Islet of Langerhans (tissue), 1 donor: Measurements from ENCODE around the gene NXN.
"Not testable (repeated sequence)": the region's sequence is repeated elsewhere in the genome, so short reads cannot be mapped to it uniquely, and the experiment has no call there.

Experiments
- FAIRE-seq: peaks from one replicate; lab custom pipeline; 2011; peaks lifted over from hg19 to GRCh38; lab: Jason Lieb, UNC

Gene NXN

DNA sequence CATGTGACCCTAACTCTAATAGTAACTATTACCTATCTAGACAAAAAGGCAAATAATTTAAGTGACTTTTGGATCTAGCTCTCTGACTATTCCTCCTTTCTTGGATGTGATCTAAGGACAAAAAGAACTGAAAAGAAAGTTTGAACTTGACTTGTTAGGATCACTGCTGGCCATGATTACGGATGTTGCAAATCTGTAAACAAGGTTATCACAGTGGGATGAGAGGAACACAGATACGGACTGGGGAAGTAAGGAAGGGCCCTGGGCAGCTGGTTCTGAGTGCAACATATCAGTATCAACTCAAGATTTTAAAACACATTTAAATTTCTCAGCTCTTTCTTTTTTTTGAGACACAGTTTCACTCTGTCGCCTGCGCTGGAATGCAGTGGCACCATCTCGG lies 118.8 kb downstream of the NXN start:
- no peak for FAIRE-seq

GRCh38 chr17:859824-860195 lies 119.8 kb downstream of the NXN start:
- FAIRE-seq = no peak

- FAIRE-seq = no peak
Measured at GRCh38 chr17:859061-859823, 120.3 kb downstream of the NXN start.

DNA sequence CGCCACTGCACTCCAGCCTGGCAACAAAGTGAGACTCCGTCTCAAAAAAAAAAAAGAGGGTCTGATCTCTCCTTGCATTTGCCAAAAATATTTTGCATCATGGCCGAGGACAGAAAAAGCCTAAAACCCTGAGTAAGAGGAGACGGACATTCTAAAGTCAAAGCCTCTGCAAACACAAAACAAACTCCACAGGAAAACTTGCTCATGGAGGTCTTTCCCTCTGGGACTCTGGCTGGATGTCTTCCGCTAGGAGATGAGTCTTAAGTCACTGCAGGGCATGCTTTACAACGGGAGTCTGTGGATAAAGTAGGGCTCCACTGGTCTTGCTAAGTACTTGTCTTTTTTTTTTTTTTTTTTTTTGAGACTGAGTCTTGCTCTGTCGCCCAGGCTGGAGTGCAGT lies 123.4 kb downstream of the NXN start:
- no peak for FAIRE-seq

GRCh38 chr17:855569-855968 lies 124.0 kb downstream of the NXN start:
- FAIRE-seq = no peak

DNA sequence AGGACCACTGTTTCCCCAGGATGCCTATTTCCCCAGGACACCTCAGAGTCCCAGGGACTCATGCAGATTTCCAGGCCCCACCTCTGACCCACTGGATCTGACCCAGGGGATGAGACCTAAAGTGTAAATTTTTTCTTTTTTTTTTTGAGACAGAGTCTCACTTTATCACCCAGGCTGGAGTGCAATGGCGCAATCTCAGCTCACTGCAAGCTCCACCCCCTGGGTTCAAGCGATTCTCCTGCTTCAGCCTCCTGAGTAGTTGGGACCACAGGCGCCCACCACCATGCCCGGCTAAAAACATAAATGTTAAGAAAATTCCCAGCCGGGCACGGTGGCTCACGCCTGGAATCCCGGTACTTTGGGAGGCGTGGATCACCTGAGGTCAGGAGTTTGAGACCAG lies 126.7 kb downstream of the NXN start:
- FAIRE-seq = not testable (repeated sequence)

DNA sequence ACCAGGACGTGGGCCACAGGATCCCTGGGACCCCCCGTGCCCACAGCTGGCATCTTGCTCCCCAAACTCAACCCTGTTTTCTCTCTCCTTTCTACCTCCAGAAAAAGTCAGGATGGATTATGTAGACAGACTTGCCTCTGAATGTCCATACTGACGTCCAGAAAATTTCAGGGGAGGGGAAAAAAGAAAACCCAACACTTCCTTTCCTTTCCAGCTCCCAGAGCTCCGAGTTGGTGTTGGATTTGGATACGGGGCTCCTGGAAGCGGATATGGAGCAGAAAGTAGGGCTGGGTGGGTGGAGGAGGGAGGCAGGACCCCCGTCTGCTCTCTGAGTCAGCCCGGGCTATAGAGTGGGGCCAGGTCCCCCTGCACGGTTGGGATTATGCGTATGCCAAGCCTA lies 127.2 kb downstream of the NXN start:
- FAIRE-seq = no peak

- FAIRE-seq = no peak
Measured at GRCh38 chr17:851924-852323, 127.7 kb downstream of the NXN start.

GRCh38 chr17:850851-851763 lies 128.5 kb downstream of the NXN start:
- FAIRE-seq = no peak

- FAIRE-seq = no peak
Measured at GRCh38 chr17:850086-850850, 129.3 kb downstream of the NXN start.

GRCh38 chr17:848402-848801 lies 131.2 kb downstream of the NXN start:
- no peak for FAIRE-seq

DNA sequence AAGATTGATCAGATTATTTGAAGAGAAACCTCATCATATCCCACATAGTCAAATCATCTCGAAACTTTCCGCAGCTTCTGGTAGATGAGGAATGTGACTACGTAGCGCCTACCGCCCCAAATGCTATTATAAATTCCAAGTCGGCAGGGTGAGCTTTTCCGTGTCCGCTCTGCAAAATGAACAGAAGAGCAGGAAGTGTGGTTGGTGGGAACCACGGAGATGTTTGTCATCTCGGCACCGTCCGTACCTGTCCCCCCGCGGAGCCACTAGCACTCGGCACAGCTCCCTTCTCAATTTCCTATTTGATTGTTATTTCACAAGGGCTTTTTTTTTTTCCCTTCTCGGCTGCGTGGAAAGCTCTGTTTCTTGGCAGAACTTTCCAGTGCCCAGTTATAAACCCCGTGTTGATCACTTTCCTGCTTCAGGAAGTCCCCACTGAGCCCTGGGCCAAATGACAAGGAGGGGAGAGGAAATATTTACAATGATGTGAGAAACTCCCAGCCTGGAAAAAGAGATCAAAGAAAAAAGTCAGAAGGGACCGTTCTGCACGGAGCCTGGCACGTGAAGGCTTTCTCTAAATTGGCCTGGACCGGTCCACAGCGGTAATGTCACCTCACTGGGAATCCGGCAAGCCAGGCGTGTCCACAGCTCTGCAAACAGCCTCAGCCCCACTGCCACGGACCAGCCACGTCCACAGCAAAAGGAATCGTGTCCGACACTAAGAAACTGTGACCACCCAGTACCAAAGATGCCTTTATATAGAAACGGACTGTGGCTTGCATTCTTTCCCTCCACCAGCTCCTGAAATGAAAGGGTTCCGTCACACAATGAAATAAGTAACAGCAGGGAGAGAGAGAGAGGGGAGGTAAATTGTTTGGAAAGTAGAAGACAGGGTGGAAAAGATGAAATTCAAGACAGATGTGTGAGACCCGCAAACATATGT lies 132.4 kb downstream of the NXN start:
- no peak for FAIRE-seq

DNA sequence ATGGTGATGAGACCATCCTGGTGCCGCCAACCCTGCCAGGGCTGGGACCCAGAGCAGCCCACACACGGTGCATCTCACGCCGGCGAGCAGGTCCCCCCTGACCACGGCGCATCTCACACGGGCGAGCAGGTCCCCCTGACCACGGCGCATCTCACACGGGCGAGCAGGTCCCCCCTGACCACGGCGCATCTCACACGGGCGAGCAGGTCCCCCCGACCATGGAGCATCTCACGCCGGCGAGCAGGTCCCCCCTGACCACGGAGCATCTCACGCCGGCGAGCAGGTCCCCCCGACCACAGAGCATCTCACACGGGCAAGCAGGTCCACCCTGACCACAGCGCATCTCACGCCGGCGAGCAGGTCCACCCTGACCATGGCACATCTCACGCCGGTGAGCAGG lies 138.3 kb downstream of the NXN start:
- FAIRE-seq = no peak

DNA sequence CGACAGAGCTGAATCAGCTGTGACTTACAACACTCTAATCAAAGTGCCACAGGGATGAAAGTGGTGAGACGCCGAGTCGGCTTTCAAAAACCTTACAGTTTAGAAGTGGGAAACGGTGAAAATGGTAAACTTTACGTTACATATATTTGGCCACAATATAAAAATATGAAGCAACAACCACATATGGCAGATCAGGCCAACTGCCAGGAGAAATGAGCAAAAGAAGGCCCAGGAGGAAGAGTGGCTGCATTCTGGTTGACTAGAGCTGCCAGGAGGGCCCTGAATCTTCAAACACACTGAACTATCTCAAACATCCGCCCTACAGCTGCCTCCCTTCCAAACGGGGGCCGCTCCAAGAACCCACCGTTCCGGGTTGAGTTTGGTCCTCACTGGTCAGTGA lies 141.1 kb downstream of the NXN start:
- no peak for FAIRE-seq

DNA sequence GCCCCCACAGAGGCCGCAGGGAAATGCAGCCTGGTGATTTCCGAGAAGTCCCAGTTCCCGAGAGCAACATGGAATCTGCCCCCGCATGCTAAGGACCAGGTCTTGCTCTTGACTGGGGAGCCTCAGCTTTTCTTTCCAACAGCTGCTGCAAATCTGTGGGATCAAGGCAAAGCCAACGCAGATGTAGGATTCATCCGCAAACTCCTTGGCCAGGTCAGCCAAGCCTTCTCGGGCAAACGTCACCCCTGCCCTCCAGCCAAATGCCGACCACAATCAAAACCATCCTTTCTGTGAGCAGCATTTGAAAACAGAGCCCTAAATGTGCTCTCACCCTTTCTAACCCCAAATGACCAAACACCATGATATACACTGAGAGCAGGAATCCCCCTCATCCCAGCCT lies 143.4 kb downstream of the NXN start:
- no peak for FAIRE-seq

DNA sequence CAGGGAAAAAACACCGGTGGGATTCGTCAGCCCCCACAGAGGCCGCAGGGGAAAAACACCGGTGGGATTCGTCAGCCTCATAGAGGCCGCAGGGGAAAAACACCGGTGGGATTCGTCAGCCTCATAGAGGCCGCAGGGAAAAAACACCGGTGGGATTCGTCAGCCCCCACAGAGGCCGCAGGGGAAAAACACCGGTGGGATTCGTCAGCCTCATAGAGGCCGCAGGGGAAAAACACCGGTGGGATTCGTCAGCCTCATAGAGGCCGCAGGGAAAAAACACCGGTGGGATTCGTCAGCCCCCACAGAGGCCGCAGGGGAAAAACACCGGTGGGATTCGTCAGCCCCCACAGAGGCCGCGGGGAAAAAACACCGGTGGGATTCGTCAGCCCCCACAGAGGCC lies 143.9 kb downstream of the NXN start:
- FAIRE-seq = not testable (repeated sequence)

- no peak for FAIRE-seq
Measured at GRCh38 chr17:835263-835662, 144.3 kb downstream of the NXN start.

DNA sequence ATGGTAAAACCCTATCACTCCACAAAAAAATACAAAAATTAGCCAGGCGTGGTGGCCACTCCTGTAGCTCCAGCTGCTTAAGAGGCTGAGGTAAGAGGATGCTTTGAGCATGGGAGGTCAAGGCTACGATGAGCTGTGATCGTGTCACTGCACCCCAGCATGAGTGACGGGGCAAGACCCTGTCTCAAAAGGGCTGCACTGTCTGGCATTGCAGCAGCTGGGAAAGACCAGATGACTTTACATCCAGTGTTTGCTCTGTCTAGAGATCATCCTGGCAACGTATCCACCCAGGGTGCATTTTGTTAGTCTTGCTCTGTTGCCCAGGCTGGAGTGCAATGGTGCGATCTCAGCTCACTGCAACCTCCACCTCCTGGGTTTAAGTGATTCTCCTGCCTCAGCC lies 145.4 kb downstream of the NXN start:
- FAIRE-seq = no peak

DNA sequence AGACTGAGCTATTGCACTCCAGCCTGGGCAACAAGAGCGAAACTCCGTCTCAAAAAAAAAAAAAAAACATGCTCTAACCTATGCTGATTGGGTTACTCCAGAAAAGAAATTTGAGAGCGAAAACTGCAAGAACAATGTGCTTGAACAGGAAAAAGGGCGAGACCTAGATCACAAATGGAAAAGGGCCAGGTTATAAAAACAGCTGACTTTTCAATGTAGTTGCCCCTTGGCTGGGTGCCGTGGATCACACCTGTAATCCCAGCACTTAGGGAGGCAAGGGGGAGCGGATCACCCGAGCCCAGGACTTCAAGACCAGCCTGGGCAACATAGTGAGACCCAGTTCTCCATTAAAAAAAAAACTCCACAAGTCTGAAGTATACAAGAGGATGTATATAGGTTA lies 148.6 kb downstream of the NXN start:
- no peak for FAIRE-seq

- no peak for FAIRE-seq
Measured at GRCh38 chr17:830381-830780, 149.2 kb downstream of the NXN start.

DNA sequence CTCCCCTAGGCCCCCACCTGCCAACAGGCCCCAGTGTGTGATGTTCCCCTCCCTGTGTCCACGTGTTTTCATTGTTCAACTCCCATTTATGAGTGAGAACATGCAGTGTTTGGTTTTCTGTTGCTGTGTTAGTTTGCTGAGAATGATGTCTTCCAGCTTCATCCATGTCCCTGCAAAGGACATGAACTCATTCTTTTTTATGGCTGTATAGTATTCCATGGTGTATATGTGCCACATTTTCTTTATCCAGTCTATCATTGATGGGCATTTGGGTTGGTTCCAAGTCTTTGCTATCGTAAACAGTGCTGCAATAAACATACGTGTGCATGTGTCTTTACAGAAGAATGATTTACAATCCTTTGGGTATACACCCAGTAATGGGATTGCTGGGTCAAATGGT lies 150.0 kb downstream of the NXN start:
- FAIRE-seq = not testable (repeated sequence)

DNA sequence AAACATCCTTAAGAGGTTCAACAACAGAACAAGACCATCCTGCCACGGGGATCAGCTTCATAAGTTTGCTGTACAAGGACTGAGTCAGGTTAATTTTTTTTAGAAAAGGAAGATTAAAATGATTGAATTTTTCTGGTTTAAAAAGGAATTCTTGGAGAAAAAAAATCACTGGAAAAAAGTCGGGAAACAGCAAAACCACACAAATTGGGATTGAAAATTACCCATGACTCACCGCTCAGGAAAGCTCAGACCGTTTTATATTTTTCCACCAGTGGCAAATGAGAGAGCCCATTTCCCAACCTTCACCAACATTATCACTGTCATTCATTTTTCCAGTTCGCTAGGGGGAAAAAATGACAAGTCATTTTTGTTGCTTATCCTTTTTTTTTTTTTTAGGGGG lies 150.8 kb downstream of the NXN start:
- no peak for FAIRE-seq
